BLaER1 treated with 17β-estradiol and CSF1 and Interleukin-3, amounts not matched to agents 10 nM and 100 nM (cell line): Measurements from ENCODE around the gene HDAC11.
A peak's percentile ranks its signal among the peaks of the same experiment; 100 is the strongest.

Experiments used
- H3K27ac ChIP-seq, 11 experiments: shearing (Covaris generic); formaldehyde crosslinking; 2 replicates each; pipeline ENCODE4 v1.8.1; 2022
- H3K27me3 ChIP-seq, 11 experiments: shearing (Covaris generic); formaldehyde crosslinking; 2 replicates each; pipeline ENCODE4 v1.8.1; 2022
- H3K36me3 ChIP-seq, 11 experiments: shearing (Covaris generic); formaldehyde crosslinking; 2 replicates each; pipeline ENCODE4 v1.8.1; 2022
- H3K4me1 ChIP-seq, 10 experiments: shearing (Covaris generic); formaldehyde crosslinking; 2 replicates each; pipeline ENCODE4 v1.8.1; 2022
- H3K4me2 ChIP-seq, 11 experiments: shearing (Covaris generic); formaldehyde crosslinking; 2 replicates each; pipeline ENCODE4 v1.8.1; 2022
- H3K4me3 ChIP-seq, 10 experiments: shearing (Covaris generic); formaldehyde crosslinking; 2 replicates each; pipeline ENCODE4 v1.8.1; 2022
- H3K9ac ChIP-seq, 11 experiments: shearing (Covaris generic); formaldehyde crosslinking; 2 replicates each; pipeline ENCODE4 v1.8.1; 2022
- H3K9me3 ChIP-seq, 11 experiments: shearing (Covaris generic); formaldehyde crosslinking; replicated peaks in 1 of 11; 2 replicates each; pipeline ENCODE4 v1.8.1; 2022
- H4K20me1 ChIP-seq, 11 experiments: shearing (Covaris generic); formaldehyde crosslinking; 2 replicates each; pipeline ENCODE4 v1.8.1; 2022
- Cebpa-rat ChIP-seq, 11 experiments: shearing (Covaris generic); IDR thresholded peaks; 2 replicates each; pipeline ENCODE4 v1.8.1; 2022

The HDAC11 gene

DNA sequence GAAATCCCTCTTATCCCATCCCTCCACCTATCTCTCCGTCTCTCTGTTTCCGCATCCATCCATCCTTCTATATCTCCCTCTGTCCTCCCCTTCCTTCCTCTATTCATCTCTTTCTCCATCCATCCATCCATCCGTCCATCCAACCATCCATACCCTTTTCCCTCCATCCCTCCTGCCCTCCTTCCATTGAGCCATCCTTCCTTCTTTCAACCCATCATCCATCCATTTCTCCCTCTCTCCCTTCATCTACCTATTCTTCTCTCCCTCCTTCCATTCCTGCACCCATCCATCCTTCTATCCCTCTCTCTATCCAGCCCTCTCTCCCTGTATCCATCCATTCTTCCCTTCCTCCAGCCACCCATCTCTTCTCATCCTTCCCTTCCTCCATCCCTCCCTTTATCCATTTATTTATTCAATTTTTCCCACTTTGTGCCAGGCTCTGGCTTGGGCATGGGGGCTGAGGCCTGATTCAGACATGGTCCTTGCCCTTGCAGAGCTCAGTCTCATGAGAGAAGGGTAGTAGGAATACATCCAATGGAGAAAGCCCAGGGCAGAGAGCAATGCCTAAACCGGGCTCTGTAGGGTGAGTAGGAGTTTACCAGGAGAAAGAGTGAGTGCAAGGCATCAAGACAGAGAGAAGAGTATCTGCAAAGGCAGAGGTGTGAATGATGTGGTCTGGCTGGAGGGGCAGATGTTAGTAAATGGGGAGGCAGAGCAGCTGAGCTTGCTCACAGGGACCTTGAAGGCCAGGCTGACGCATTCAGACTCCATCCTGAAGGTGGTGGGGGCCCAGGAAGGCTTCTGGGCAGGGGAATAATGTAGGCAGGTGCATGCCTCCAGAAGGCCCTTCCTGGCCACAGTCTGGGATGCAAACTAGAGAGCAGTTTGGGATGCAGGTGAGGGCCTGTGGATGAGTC, 49.3 kb downstream of the HDAC11 start:
- Histone ChIP-seq H3K27ac (no peak overlapping the region), H3K4me3 (no peak overlapping the region), H3K9ac (no peak overlapping the region), H3K36me3 (no peaks in the 10 kb centered on the region), H3K4me2 (peak overlapping the region in 2 of 11 experiments; percentile 22 to 44; a peak in 1 of 22 replicates), H4K20me1 (no peaks in the 10 kb centered on the region; a peak in 1 of 22 replicates), H3K4me1 (peaks cover 8 to 27% (median 16%) of the 10 kb centered on the region in 10 experiments; a peak in 19 of 20 replicates), H3K27me3 (no peaks in the 10 kb centered on the region), H3K9me3 (no peaks in the 10 kb centered on the region)
- TF ChIP-seq Cebpa-rat (IDR thresholded peaks at IDR 0.05): no peak

DNA sequence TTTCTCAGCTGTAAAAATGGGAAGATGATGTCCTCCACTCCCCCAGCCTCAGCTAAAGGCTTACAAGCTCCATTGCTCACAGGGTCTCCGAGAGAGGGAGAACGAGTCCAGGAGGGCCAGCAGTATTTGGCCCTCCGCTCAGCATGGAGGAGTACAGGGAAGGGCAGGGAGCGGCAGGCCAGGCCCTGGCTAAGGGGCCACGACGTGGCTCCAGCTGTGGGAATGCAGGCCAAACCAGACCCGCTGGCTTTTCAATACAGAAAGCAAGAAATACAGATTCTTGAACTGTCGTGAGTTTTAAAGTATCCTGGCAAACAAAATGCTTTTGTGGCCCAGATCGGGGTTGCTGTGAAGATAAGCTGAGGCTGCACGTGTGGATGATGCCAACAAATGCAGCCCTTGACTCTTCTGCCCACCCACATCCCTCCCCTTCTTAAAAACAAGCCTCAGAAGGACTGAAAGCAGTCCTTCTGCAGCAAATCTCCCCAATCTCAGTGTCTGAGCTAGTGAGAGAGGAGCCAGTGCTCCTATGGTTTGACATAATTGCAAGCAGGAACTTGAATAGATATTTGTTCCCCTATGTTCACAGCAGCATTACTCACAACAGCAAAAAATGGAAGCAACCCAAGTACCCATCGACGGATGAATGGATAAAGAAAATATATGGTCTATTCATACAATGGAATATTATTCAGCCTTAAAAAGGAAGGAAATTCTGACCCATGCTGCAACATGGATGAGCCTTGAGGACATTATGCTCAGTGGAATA, 50.3 kb downstream of the HDAC11 start:
- TF ChIP-seq Cebpa-rat (IDR thresholded peaks at IDR 0.05): no peak
- Histone ChIP-seq H3K36me3 (no peaks in the 10 kb centered on the region), H3K27me3 (no peaks in the 10 kb centered on the region), H3K4me1 (peaks cover 8 to 27% (median 16%) of the 10 kb centered on the region in 10 experiments; a peak in 19 of 20 replicates), H4K20me1 (no peaks in the 10 kb centered on the region; a peak in 1 of 22 replicates), H3K9ac (no peak overlapping the region), H3K27ac (no peak overlapping the region), H3K9me3 (no peaks in the 10 kb centered on the region), H3K4me3 (no peak overlapping the region), H3K4me2 (no peak overlapping the region)

GRCh38 chr3:13532085-13532484, 52.0 kb downstream of the HDAC11 start:
- Histone ChIP-seq H3K4me2 (no peak overlapping the region), H3K9me3 (no peaks in the 10 kb centered on the region), H3K4me3 (no peak overlapping the region), H3K4me1 (peaks cover 7 to 31% (median 19%) of the 10 kb centered on the region in 10 experiments), H3K9ac (no peak overlapping the region), H4K20me1 (no peaks in the 10 kb centered on the region; a peak in 1 of 22 replicates), H3K27me3 (no peaks in the 10 kb centered on the region), H3K27ac (no peak overlapping the region), H3K36me3 (no peaks in the 10 kb centered on the region)
- TF ChIP-seq Cebpa-rat (IDR thresholded peaks at IDR 0.05): no peak

GRCh38 chr3:13532631-13533030, 52.5 kb downstream of the HDAC11 start:
- Histone ChIP-seq H3K9ac (no peak overlapping the region), H3K36me3 (no peaks in the 10 kb centered on the region), H3K27ac (no peak overlapping the region), H4K20me1 (no peaks in the 10 kb centered on the region; a peak in 1 of 22 replicates), H3K9me3 (peaks cover 0 to 5% (median 0%) of the 10 kb centered on the region in 11 experiments; a peak in 1 of 22 replicates), H3K4me3 (no peak overlapping the region), H3K27me3 (no peaks in the 10 kb centered on the region), H3K4me2 (no peak overlapping the region), H3K4me1 (peaks cover 10 to 34% (median 21%) of the 10 kb centered on the region in 10 experiments)
- TF ChIP-seq Cebpa-rat (IDR thresholded peaks at IDR 0.05): no peak

DNA sequence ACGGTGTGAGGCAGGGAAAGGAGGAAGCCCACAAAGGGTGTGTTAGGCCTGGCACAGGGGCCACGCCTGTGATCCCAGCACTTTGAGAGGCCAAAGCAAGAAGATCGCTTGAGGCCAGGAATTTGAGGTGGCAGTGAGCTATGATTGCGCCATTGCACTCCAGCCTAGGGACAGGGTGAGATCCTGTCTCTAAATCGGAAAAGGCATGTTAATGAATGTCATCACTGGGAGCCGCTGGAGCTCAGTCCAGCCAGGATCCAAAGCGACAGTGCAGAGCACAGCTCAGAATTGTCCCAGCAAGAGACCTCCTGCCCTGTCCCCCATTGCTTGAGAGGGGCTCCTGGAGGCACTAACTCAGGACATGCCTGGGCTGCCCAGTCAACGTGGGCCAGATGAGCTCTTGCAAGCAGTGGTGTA, 53.8 kb downstream of the HDAC11 start:
- Histone ChIP-seq H4K20me1 (no peaks in the 10 kb centered on the region; a peak in 1 of 22 replicates), H3K36me3 (no peaks in the 10 kb centered on the region), H3K9me3 (peaks cover 0 to 6% (median 0%) of the 10 kb centered on the region in 11 experiments; a peak in 1 of 22 replicates), H3K4me1 (peaks cover 10 to 26% (median 16%) of the 10 kb centered on the region in 10 experiments), H3K9ac (no peak overlapping the region), H3K4me3 (no peak overlapping the region), H3K4me2 (peak overlapping the region in 2 of 11 experiments; percentile 10 to 21; a peak in 2 of 22 replicates), H3K27ac (no peak overlapping the region), H3K27me3 (no peaks in the 10 kb centered on the region)
- TF ChIP-seq Cebpa-rat (IDR thresholded peaks at IDR 0.05): no peak

DNA sequence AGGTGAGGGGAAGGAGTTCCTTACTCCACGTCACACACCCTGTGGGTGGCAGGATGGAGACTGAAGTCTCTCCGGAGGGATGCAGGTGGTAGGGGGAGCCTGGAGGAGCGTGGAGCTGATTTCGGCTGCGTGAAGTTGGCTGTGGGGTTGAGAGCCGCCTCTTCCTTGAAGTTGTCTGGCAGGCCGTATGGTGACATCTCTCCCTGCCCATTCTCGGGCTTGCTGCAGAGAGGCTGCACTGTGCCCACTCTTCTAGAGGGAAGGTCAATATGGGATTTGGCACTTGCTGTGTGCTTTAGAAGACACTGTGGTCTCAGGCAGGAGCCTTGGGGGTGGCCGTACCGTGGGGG, 55.4 kb downstream of the HDAC11 start:
- Histone ChIP-seq H3K27me3 (no peaks in the 10 kb centered on the region), H3K9me3 (peaks cover 0 to 6% (median under 1%) of the 10 kb centered on the region in 11 experiments; a peak in 6 of 22 replicates), H3K4me1 (peaks cover 10 to 25% (median 17%) of the 10 kb centered on the region in 10 experiments), H3K27ac (no peak overlapping the region), H4K20me1 (no peaks in the 10 kb centered on the region; a peak in 1 of 22 replicates), H3K4me3 (no peak overlapping the region), H3K36me3 (no peaks in the 10 kb centered on the region), H3K4me2 (peak overlapping the region in 1 of 11 experiments; percentile 81; a peak in 1 of 22 replicates), H3K9ac (no peak overlapping the region)
- no peak for TF ChIP-seq Cebpa-rat (IDR thresholded peaks at IDR 0.05)

DNA sequence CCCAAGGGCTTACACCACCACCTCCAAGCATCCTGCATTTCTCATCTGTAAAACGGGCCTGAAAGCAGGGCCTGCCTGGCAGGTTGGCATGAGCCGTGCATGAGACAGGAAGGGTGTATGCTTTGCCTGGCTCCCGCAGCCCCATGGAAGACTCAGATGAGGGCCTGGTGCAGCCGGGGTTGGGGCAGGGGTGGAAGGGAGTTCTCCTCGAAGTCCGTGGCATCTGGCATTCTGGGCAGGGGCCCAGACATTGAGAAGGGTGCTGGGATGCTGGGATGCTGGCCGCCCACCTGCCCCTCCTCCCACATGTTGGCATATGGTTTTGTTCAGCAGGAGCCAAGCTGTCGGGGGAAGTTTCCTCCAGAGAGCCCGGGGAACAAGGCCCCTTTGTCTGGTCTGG, 55.8 kb downstream of the HDAC11 start:
- Histone ChIP-seq H4K20me1 (no peaks in the 10 kb centered on the region; a peak in 1 of 22 replicates), H3K27ac (peak overlapping the region in 1 of 11 experiments; percentile 44; a peak in 3 of 22 replicates), H3K9ac (no peak overlapping the region), H3K36me3 (no peaks in the 10 kb centered on the region), H3K4me1 (peaks cover 10 to 25% (median 17%) of the 10 kb centered on the region in 10 experiments), H3K4me2 (peak overlapping the region in 8 of 11 experiments; percentile 68 to 89 (median 76); a peak in 11 of 22 replicates), H3K9me3 (peaks cover under 1 to 7% (median 5%) of the 10 kb centered on the region in 11 experiments; a peak in 16 of 22 replicates), H3K4me3 (no peak overlapping the region), H3K27me3 (no peaks in the 10 kb centered on the region)
- no peak for TF ChIP-seq Cebpa-rat (IDR thresholded peaks at IDR 0.05)

- peak overlapping the region in 1 of 11 experiments; percentile 13; a peak in 1 of 22 replicates for H3K9ac ChIP-seq
- no peaks in the 10 kb centered on the region for H3K27me3 ChIP-seq
- H4K20me1 ChIP-seq: no peaks in the 10 kb centered on the region; a peak in 1 of 22 replicates
- H3K4me1 ChIP-seq: peaks cover 10 to 25% (median 17%) of the 10 kb centered on the region in 10 experiments
- peaks cover 5 to 12% (median 10%) of the 10 kb centered on the region in 11 experiments; a peak in 21 of 22 replicates for H3K9me3 ChIP-seq
- no peak for TF ChIP-seq Cebpa-rat (IDR thresholded peaks at IDR 0.05)
- H3K36me3 ChIP-seq: no peaks in the 10 kb centered on the region
- H3K4me3 ChIP-seq: no peak overlapping the region
- peak overlapping the region in 6 of 11 experiments; percentile 7 to 44 (median 18); a peak in 4 of 22 replicates for H3K27ac ChIP-seq
- H3K4me2 ChIP-seq: peak overlapping the region; percentile 68 to 94 (median 76)
Observed at GRCh38 chr3:13536432-13536831, 56.3 kb downstream of the HDAC11 start.
